ENCODE data around the gene PRUNE2.

PRUNE2 gene

DNA sequence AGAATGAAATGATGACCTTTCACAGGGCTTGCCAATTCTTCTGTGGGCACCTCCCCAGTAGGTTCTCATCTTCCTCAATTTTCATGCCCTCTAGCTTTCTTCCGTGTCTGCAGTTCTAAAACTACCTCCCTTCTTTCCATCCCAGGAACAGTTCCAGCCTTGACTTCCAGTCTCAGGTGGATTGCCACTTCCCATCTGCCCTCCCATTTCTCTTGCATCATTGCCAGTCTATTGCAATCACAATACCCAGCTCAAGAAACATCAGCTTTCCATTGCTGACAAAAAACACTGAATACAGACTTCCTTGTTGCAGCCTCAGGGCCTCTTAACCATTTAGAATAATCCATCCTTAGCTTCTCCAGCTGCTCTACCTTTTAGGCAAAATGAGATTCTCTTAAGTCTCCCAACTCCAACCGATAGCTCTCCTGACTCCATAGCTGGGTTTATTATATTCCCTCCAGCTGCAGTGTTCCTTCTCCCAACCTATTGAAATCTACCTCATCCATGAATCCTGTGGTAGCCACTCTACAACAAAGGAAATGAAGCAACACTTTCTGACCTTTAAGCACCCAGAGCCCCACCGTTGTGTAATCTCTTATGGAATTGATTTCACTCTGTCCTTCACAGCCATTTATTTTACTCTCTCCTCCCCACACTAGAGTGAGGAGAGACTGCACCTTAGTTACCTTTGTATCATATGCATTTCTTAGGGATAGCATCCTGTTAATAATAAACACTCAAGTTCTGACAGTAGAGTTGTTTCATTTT is 217.3 kb downstream of the PRUNE2 start:
- DNase-seq = peak; percentile 79

DNA sequence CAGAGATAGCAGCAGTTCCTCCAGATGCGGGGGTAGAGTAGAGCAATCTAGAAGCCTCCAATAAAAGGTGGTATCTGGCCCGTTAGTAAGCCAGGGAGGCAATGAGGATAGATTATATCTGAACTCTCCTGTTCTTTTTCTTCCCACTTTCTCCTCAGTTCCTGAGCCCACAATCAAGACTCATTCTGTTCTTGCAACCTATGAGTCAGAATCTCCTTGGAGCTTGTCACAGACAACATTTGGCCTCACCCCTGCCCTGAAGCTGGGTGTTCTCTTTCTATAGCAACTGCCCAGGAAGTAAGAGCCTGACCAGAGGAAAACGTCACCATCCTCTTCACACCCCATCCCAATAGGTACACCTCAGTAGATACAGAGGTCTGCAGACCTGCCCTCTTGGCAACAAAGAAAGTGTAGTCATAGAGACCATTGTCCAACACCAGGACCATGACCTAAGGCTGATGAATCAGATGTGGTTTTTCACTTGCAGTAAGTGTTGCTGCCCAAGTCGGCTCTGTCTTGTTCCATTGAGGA is 218.0 kb downstream of the PRUNE2 start:
- peak; percentile 49 for DNase-seq

DNA sequence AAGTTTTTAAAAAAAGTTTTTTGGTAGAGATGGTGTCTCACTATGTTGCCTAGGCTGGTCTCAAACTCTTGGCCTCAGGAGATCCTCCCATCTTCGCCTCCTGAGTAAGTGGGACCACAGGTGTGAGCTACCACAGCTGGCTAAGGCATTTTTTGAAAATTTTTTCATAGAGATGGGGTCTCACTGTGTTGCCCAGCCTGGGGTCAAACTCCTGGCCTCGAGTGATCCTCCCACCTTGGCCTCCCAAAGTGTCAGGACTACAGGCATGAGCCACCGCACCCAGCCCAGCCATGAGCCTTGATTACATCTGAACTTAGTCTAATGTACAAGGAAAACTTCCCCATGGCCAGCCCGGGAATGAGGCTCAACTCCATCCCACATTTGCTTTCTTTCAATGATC is 219.2 kb downstream of the PRUNE2 start:
- no peak for DNase-seq

DNA sequence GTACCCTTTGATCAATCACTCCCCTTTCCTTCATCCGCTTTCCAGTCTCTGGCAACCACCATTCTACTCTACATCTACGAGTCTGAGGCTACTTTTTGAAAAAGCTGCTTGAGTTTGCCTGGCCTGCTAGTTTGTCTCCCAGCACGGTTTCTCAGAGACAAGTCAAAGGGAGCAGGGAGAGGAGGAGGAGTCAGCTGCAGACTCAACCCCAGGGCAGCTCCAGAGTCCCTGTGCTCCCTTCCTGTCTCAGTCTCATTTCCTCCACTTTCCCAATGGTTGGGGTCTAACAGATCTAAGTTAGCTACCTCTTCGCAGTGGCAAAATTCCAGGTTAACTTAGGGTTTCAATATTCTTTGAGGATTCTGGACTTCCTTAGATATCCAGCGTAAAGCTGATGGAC is 221.7 kb downstream of the PRUNE2 start:
- DNase-seq = no peak

DNA sequence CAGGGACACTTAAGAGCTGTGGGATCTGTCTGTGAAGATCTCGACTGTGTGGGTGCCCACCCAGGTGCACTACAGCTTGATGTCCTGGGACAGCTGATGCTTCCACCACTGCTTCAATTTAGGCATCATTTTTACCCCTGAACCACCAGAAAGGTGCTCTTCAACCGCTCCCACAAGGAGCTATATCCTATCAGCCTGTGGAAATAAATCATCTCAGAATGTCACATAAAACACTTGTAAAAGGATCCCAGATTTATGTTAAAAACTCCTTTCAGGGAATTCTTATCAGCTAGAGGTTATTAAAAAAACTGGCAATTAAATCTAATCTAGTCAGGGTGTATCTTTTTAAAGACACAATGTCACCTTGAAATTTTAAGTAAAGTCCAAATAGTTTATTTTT is 224.4 kb downstream of the PRUNE2 start:
- no peak for DNase-seq

DNA sequence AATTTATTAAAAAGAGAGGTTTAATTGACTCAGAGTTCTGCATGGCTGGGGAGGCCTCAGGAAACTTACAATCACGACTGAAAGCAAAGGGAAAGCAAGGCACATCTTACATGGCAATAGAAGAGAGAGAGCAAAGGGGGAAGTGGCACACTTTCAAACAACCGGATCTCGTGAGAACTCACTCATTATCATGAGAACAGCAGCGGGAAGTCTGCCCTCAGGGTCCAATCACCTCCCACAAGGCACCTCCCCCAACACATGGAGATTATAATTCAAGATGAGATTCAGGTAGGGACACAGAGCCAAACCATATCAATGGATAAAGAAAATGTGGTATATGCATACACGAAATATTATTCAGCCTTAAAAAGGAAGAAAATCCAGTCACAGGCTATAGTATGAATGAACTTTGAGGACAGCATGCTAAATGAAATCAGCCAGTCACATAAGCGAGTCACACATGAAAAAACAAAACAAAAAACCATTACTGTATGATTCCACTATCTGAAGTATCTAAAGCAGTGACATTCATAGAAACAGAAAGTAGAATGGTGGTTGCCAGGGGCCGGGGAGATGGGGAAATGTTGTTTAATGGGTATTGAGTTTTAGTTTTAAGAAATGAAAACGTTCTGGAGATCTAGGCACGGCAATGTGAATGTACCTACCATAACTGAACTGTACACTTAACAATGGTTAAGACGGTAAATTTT is 225.0 kb downstream of the PRUNE2 start:
- no peak for DNase-seq

DNA sequence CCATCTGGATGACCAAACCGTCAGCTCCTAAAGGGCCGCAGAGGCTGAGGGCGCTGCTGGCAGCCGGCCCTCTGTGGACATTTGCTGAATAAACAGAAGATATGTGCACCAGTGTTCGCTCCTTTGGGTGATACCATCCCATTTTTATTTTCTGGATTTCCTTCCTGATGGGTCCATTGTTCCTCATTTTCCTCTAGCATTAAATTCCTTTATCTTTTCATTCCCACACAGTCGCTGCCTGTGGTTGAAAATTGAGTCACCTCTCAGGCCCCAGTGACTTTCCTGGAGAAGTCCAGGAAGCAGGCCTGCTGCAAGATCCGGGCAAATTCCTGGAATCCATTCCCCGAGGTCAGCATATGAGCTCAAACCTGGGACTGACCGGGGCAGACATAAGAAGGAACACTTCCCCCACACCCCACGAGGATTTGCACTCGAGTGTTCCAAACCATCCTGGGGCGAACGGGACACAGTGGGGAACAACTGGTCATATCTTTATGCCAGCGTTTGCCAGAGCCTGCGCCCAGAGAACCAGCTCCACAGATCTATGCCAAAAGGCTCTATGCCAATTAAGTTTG is 228.3 kb downstream of the PRUNE2 start:
- DNase-seq = peak; percentile 42

DNA sequence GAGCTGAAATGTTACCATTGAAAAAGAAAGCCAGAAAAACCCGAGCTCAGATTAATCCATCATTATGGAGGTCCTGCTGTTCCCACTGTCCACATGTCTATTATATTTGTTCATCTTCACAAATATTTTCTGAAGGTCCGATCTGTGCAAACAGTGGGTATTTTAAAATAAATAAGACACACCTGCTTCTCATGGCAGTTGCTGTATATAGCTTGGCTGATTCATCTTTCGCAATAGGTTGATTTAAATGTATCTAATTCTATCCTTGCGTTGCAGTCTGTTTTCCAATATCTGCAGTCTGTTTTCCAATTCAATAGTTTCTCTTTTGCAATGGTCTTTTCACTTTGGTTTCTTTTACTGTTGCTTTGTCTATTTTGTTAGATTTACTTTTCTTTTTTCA is 229.1 kb downstream of the PRUNE2 start:
- peak; percentile 66 for DNase-seq

DNA sequence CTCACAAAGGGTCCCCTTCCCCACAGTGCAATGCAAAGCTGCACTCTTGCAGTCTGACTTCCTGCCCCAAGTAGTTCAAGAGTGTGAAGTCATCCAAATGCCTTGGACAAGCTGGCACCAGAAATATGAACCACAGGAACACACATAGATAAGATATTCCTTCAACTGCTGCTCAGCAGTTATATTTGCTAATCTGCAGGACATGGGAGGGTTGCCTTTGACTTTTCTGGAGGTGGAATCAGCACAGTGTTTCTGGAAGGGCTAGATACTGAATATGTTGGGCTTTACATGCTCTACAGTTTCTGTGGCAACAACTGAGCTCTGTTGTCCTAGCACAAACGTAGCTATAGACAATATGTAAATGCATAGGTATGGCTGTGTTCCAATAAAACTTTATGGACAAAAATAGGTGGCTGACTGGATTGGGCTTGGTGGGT is 238.4 kb downstream of the PRUNE2 start:
- no peak for DNase-seq

DNA sequence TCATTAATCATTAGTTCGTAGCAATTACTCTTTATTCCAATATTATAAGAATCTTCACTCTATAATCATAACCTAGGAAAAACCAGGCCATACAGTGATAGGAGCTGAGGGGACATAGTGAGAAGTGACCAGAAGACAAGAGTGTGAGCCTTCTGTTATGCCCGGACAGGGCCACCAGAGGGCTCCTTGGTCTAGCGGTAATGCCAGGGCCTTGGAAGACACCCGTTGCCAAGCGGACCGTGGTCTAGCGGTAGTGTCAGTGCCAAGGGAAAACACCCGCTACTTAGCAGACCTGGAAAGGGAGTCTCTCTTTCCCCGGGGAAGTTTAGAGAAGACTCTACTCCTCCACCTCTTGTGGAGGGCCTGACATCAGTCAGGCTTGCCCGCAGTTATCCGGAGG is 239.9 kb downstream of the PRUNE2 start:
- peak; percentile 13 for DNase-seq

DNA sequence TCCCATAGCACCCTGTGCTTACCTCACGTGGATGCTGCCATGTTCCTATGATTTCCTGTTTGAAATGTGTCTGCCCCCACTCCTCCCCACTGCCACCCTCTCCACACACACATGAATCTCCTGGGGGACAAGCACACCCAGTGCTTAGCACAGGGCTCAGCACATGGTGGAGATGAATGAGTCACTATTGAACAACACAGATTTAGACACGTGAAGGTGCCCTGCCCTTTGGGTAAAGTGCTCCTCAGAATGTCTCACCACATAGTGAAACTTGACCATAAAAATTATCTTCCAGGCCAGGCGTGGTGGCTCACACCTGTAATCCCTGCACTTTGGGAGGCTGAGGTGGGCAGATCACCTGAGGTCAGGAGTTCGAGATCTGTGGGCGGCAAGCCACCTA is 240.5 kb downstream of the PRUNE2 start:
- DNase-seq = no peak

DNA sequence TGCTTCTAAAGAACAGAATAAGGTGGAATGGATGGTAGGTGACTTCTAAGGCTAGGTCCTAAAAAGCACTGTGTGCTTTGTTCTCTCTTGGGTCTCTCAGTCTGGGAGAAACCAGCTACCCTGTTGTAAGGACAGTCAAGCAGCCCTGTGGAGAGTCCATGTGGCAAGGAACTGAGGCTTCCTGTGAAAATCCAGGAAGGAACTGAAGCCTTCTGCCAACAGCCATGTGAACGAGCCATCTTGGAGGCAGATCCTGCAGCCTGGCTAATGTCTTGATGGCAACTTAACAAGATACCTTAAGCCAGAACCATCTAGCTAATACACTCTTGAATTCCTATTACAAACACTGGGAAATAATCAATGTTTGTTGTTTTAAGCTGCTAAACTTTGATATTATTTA is 241.8 kb downstream of the PRUNE2 start:
- DNase-seq = no peak

DNA sequence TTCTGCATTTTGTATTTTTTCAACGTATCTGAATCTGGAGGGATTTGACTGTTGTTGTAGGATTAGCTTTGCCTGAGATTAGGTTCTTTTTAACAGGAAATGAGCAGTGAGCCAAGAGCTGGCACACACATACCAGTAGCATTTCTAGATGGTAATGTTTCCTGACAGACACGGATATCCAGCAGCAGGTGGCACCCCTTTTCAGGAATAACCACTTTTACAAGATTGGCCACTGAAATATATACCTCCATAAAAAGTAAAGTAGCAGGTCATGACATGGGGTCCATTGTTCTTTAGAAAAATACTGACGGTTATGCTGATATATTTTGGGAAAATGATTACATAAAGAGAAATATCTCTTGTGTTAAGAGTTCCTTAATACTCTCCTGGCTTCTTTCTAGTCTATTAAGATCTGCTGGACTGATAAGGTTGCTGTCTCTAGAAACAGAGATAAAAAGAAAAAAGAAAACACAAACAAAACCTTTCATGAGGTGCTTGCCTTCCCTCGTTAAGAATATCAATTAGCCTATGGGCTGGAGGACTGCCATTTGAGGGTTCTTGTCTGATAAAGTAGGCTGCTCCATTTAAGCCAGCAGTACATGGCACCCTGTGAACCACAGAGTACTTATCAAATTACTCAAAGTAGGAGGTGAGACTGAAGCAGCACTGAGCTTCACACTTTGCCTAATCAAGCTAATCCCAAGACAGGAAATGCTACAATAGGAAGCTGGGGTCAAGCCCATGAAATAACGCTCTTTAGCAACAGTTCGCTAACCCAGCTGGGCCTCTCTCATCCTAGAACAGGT is 243.2 kb downstream of the PRUNE2 start:
- no peak for DNase-seq

DNA sequence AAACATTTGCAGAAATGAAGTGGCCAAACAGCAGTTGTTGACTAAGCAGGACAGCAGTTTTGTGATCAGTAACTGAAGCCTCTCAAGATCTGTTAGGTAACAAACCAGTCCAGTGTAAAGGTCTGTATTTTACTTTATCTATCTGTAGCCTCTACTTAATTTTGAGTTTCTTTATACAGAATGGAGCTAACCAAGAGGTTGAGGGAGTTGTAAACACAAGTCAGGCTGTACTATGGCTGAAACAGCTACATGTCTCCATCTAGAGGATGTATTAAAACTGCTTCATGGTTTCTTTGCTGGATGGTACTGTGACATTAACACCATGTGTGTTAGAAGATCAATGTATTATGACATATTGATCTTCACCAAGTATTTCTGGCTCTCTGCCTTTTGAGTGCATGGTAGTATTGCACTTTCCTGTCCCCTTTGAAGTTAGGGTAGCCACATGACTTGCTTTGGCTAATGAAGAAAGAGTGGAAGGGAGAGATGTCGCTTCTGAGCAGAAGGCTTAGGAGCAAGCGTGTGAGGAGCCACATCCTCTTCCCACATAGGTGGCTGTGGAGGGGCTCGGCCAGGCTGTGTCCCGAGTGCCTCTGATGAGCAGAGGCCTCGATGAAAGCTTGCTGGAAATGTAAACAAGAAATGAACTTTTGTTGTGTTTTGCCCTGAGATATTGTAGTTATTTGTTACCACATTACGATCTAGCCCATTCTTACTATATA is 247.2 kb downstream of the PRUNE2 start:
- DNase-seq = peak; percentile 21

DNA sequence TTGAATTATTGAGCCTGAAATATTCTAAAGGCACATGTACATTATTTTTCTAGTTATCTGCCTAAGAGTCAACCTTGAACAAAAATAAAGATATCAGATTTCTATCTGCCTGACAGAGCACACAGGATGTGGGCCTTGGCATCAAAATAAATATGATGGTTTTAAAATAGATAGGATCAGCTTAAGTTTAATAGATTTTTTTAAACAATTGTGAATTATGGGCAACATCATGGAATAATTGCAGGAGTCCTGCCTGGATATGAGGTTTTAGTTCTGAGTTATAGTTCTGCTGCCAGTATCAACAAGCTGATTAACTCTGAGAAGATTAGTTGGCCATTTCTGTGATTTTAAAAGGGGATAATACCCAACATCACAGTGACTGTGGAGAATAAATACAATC is 248.6 kb downstream of the PRUNE2 start:
- DNase-seq = no peak

DNA sequence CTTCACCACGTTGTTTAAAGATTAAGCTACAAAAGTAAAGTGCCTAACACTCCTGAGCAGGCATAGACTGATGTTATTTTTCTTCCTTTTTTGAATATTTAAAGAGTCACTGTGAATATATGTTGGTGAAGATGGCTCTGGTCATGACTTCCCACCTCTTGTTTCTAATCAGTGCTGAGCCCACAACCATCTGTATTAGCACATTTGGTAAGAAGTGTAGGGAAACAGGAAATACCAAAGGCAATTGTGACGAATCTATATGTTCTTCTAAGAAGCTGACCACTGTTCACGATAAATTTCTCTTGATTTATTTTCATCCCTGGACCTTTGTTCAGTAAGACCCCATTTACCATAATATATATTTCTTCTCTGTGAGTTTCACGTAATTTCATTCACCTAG is 249.9 kb downstream of the PRUNE2 start:
- no peak for DNase-seq

DNA sequence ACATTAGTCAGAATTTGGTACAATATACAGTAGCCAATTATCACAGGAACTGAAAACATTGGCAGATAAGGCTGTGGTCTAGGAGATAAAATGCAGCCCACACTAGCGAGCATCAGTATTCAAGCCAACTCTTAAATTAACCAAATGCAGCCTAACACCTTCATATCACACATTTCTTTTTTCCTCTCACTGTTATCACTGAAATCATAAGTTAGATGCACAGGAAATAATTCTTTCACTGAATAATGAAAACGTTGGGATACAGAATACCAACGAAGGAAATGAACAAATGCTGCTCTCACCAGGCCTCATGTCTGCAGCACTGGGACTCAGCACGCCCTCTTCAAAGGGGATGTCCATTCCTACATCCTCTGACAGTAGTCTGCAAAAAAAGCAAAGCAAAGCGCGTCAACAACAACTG is 250.8 kb downstream of the PRUNE2 start:
- no peak for DNase-seq

DNA sequence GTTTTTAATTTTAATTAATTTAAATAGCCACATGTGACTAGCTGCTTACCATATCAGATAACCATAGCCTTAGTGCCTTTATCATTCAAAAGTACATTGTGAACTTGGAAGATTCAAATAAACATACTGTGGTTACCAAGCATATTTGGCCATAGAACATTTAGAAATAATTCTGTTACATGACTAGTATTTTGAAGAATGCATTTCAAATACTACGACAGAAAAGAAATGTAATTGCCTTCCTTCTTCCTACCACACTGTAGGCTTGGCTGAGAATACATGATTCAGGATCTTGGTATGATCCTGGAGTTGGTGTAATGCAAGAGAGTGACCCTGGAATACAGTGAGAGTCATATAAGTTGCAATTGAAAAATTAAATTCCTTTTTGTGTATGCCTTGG is 251.3 kb downstream of the PRUNE2 start:
- DNase-seq = no peak

DNA sequence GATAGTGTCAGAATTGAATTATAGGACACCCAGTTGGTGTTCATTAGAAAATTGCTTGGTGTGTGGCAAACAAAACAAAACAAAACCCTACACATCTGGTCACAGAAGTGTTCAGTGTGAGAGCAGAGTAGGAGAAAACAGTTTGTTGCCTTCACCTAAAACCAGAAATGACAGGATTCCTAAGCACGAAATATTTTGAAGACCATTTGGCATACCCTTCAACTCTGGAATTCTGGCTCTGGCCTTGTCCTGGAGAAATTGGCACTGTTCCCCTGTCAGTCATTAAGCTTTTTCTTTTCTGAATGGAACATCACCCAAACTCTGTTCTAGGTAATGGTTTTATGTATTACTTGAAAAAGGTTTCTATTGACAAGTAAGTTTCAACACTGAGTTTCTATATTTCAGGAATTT is 251.9 kb downstream of the PRUNE2 start:
- DNase-seq = no peak

DNA sequence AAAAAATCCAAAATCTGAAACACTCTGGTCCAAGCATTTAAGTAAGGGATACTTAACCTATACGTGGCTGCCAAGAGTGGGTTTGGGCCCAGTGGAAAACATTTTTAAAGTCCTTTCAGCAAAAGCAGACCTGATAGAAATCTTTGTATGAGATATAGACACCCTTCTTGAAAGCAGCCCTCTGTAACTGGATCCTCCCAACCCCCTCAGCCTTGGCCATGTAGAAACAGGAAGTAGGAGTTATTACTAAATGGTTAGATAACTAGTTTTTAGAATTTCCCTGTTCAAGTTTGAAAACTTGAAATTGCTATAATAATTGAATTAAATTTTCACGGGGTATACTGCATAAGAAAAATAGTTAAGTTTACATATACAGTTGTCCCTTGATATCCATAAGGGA is 253.0 kb downstream of the PRUNE2 start:
- DNase-seq = no peak

DNA sequence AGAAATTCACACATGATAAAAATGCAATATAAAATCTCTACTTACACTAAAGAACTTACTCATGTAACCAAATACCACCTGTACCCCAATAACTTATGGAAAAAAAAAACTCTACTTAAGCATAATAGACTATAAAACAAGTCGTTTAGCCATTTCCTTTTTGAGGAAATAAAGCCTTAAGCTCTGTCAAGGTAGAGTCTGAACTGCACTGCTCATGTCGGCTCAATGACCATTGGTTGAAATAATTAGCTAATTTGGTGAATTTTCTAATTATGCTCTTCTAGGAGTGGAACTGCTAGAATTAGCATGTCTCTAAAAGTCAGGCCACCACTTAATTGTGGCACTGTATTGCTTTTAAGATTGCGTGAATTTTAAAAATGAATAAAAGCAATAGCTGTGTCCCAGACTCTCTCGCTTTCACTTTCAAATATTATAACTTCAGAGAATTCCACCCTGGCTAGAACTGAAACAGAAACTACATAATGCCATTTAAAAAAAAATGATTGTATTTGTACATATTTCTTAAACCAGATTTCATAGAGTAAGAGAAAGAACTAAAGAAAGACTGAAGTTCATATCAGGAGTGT is 254.7 kb downstream of the PRUNE2 start:
- DNase-seq = no peak

DNA sequence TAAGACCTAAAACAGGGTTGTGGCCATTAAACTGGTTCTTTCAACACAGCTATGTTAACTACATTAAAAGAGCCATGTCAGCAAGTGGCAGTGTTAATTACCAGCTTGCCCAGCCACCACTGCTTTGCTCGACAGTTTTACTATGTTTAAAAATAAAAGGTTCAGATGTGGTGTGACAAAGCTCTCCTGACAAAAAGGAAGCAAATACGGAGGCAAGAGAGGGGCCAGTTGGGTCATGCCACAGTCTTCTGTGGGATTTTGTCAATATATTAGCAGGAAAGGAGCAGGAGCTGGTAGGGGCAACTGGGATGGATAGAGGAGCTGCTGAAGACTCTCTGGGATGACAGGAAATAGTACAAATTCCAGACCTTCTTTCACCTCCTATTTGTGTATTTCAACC is 255.2 kb downstream of the PRUNE2 start:
- no peak for DNase-seq
